Pancreas (tissue), 10 donors: ENCODE data around the gene ITGB2. TPM values are rescaled to one million over a fixed set of nuclear protein-coding genes. Genes with fewer than 3 reads are reported as not detected.
A peak's percentile ranks its signal among the peaks of the same experiment; 100 is the strongest.

Source experiments
- ATAC-seq, 4 donors: fragments of 200-7000 bp; cut with Tn5 transposase; one replicate each; pipeline versions ENCODE4 v1.8.0 to v1.9.1; 2020; ENCODE audit warnings: mild to moderate bottlenecking in 4 of 4, moderate library complexity in 4 of 4
- DNase-seq, 6 donors: peaks; one replicate each; pipeline ENCODE4 v3.0.0-alpha.2; 2020
- FAIRE-seq: peaks from 2 replicates; lab custom pipeline; 2012; peaks lifted over from hg19 to GRCh38; lab: Jason Lieb, UNC
- H3K27ac ChIP-seq, 4 donors: fragments of 200-600 bp; sonication (generic); 1 replicate in 3 of 4; 2 replicates in 1 of 4; pipeline versions ENCODE4 v1.5.0 to v1.8.0; 2020
- H3K27me3 ChIP-seq, 4 donors: fragments of 200-600 bp; one replicate each; pipeline ENCODE4 v1.8.0; 2021
- H3K36me3 ChIP-seq, 3 donors: fragments of 200-600 bp; sonication (generic) in 1 of 3; one replicate each; pipeline versions ENCODE4 v1.5.0 to v1.8.0; 2020 to 2021
- H3K4me1 ChIP-seq, 3 donors: fragments of 200-600 bp; one replicate each; pipeline ENCODE4 v1.8.0; 2021
- H3K4me3 ChIP-seq, 4 donors: fragments of 200-600 bp; sonication (generic) in 2 of 4; one replicate each; pipeline versions ENCODE4 v1.5.0 to v1.8.0; 2020 to 2021
- H3K9me3 ChIP-seq, 4 donors: fragments of 200-600 bp; one replicate each; pipeline ENCODE4 v1.8.0; 2021
- WGBS, 2 donors: extraction: QIAGEN DNeasy Blood & Tissue Kit; methylation state at CpG; one replicate each; pipeline ENCODE4 v1.1.7; 2013; 5-methylcytosine and 5-hydroxymethylcytosine counted together
- intact Hi-C, 3 donors: fragments of 100-400 bp; cut with DNase I; formaldehyde crosslinking; loops; one replicate each; pipeline versions ENCODE4 v1.11.1 to v1.14.2; 2022
- polyA plus RNA-seq, 2 donors: library from polyadenylated mRNA; stranded (reverse); fragments of 200-250 nt; gene quantifications; one replicate each; pipeline ENCODE4 v1.2.3, GENCODE V29; 2013
- total RNA-seq, 6 donors: library from RNA; stranded (reverse); fragmentation: NEBNext Ultra II Directional in 4 of 6; extraction: Animal tissue kit (Norgen Biotek cat#: 25700) in 4 of 6; gene quantifications; one replicate each; pipeline versions ENCODE4 v1.2.1 to v1.2.4, GENCODE V29; 2021 to 2023
- TF ChIP-seq, protein P1 (sequence below), 4 donors: fragments of 200-600 bp; sonication (generic) in 3 of 4; IDR thresholded peaks; one replicate each; pipeline versions ENCODE4 v1.5.0 to v1.8.0; 2021; ENCODE audit warnings: antibody characterized with exemption in 4 of 4
- donor health status: healthy with polysubstance abuse.
- donor health status: DM: no; HTN: no; CAD: no; lungs with moderate emphysema.
- donor health status: DM: no; HTN: no; CAD: no.
- donor health status: control.
- donor health status: control.
- donor health status: Bipolar disorder and iron deficiency.
- donor health status: DM: yes; HTN: yes; CAD: no.
- donor health status: DM: no; HTN: no; CAD: no.
- donor health status: DM: no; HTN: no; CAD: no.
- donor health status: DM: yes; HTN: yes; CAD: no.

ITGB2 gene
- total and polyA plus RNA-seq, 8 donors: 1.1 to 88.0 (median 11.6) TPM

DNA sequence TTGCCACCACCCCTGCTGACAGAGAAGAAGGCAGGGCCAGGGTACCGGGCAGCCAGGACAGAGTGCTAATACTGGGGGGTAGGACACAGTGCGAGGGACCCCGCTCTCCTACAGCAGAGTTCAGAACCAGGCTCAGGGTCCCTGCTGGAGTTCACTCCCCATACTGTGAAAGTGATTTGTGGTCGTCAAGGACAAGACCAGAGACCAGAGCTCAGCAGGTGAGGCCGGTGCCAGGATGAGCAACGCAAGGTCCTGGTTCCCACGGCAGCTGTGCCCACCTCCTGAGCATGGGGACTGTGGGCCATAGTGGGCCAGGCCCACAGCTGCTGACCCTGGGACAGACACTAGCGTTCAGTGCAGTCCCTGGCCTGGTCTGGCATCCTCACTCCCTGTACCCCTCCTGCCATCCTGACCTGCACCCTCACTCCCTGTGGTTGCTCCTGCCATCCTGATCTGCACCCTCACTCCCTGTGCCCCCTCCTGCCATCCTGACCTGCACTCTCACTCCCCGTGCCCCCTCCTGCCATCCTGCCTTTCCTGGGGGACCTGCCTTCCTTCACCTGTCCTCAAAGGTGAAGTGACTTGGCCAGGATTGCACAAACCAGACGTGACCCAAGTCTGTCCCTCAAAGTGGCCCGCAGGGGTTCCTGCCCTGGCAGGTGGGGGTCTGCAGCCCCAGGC lies 33.4 kb downstream of the ITGB2 start:
- DNase-seq: peak in 3 of 6 donors; percentile 18 to 55 (median 46)
- 75 to 84% methylated on average over 11 of the region's 11 CpGs for WGBS, 2 donors
- no peak for FAIRE-seq
- intact Hi-C loops: no loop called here
- Histone ChIP-seq H3K27ac (no peak overlapping the region), H3K27me3 (no peaks in the 10 kb centered on the region), H3K36me3 (no peaks in the 10 kb centered on the region), H3K4me1 (no peaks in the 10 kb centered on the region), H3K9me3 (no peaks in the 10 kb centered on the region), H3K4me3 (no peak overlapping the region)
- ATAC-seq: no peak
- TF ChIP-seq, protein P1, sequence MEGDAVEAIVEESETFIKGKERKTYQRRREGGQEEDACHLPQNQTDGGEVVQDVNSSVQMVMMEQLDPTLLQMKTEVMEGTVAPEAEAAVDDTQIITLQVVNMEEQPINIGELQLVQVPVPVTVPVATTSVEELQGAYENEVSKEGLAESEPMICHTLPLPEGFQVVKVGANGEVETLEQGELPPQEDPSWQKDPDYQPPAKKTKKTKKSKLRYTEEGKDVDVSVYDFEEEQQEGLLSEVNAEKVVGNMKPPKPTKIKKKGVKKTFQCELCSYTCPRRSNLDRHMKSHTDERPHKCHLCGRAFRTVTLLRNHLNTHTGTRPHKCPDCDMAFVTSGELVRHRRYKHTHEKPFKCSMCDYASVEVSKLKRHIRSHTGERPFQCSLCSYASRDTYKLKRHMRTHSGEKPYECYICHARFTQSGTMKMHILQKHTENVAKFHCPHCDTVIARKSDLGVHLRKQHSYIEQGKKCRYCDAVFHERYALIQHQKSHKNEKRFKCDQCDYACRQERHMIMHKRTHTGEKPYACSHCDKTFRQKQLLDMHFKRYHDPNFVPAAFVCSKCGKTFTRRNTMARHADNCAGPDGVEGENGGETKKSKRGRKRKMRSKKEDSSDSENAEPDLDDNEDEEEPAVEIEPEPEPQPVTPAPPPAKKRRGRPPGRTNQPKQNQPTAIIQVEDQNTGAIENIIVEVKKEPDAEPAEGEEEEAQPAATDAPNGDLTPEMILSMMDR (IDR thresholded peaks at IDR 0.05): no peak

DNA sequence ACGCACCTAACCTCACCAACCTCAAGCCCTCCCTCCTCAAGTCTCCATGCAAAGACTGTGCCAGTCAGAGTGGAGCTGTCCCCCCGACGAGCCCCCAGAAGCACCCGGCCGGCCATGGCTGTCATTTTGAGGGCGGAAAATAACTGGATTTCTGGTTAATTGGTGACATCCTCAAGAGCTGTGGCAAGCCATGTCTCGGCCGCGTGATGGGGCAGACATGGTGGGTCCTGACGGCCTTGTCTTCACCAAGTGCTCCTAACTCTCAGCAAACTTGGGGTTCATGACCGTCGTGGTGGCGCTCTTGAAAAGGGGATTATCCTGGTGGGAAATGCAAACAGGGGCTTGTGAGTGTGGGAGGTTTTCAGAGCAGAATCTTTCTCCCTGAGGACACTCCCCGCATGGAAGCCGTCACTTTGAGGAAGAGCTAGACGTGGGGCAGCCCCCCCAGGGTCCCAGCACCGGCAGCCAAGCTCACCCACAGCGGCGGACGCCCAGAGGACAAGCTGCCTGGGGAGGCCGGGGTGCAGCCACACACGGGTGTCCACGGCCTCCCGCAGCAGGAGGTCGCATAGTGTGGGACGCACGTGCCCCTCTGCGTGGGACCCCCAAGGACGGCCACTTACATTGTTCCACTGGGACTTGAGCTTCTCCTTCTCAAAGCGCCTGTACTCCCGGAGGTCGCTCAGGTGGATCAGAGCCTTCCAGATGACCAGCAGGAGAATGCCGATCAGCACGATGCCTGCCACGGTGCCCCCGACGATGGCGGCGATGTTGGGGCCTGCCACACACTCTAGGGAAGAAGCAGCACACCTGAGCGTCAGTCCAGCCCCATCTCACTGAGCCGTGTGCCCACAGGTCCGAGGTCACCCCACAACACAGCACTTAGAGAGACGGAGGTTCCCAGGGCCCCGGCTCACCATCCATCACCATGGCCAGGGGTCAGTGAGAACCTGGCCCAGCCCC lies 34.3 kb downstream of the ITGB2 start:
- Histone ChIP-seq H3K9me3 (no peaks in the 10 kb centered on the region), H3K4me1 (no peaks in the 10 kb centered on the region), H3K27ac (no peak overlapping the region), H3K27me3 (no peaks in the 10 kb centered on the region), H3K36me3 (no peaks in the 10 kb centered on the region), H3K4me3 (no peak overlapping the region)
- FAIRE-seq: no peak
- 72 to 84% methylated on average over 44 of the region's 44 CpGs for WGBS, 2 donors
- intact Hi-C loops: no loop called here
- peak in 3 of 6 donors; percentile 12 to 43 (median 43) for DNase-seq
- TF ChIP-seq, protein P1 (IDR thresholded peaks at IDR 0.05): no peak
- no peak for ATAC-seq

DNA sequence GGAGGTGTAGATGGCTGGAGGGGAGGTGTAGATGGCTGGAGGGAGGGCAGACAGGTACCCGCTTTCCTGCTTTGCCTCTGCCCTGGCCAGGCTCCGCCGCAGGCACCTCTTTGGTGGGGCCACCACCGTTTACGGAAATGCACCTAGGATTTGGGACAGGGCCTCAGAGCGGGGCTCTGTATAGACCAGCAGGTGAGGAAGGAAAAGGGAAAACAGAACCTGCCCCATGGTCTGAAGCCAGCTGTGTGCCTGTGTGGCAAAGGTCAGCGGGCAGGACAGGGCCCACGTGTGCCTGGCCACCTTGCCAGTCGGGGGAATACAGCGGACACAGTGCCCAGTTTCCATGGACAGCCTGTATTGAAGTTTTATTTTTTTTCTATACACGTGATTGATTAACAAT lies 35.1 kb downstream of the ITGB2 start:
- no peak for ATAC-seq

DNA sequence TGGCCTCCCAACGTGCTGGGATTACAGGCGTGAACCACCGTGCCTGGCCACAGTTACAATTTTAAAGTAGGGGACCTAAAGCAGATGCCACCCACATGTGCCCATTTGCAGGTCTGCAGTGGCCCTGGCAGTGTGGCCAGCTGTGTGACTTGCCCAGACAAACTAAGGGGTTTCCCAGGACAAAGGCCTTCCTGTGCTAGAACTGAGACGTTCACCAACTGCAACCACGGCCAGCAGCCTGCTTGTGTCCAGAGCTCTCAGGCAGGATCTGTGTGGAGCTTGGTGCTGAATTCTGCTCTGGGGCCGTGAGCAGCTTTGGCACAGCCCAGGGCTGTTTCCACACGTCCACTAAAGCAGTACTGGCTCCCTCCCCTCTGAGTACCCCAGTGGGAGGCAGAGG lies 36.6 kb downstream of the ITGB2 start:
- ATAC-seq (no peak), FAIRE-seq (no peak), DNase-seq (peak in 2 of 6 donors; percentile 27 to 30)
- H3K4me3 ChIP-seq: no peak overlapping the region
- no peaks in the 10 kb centered on the region for H3K36me3 ChIP-seq
- intact Hi-C loops: no loop called here
- no peaks in the 10 kb centered on the region for H3K9me3 ChIP-seq
- WGBS, 2 donors: 56 to 71% methylated on average over 7 of the region's 7 CpGs
- TF ChIP-seq, protein P1 (IDR thresholded peaks at IDR 0.05): no peak
- no peaks in the 10 kb centered on the region for H3K27me3 ChIP-seq
- no peaks in the 10 kb centered on the region for H3K4me1 ChIP-seq
- H3K27ac ChIP-seq: no peak overlapping the region

More for the DNA sequence above, 35.1 kb downstream of the ITGB2 start:
- TF ChIP-seq, protein P1 (IDR thresholded peaks at IDR 0.05): no peak
- H3K4me1 ChIP-seq: no peaks in the 10 kb centered on the region
- H3K27me3 ChIP-seq: no peaks in the 10 kb centered on the region
- H3K4me3 ChIP-seq: no peak overlapping the region
- intact Hi-C loops: no loop called here
- DNase-seq (peak in 1 of 6 donors; percentile 6), FAIRE-seq (no peak)
- no peak overlapping the region for H3K27ac ChIP-seq
- H3K36me3 ChIP-seq: no peaks in the 10 kb centered on the region
- H3K9me3 ChIP-seq: no peaks in the 10 kb centered on the region
- WGBS, 2 donors: 65 to 79% methylated on average over 11 of the region's 11 CpGs
